IMR-90 (cell line): ENCODE data around the gene LIMS2. TPM values are rescaled to one million over a fixed set of nuclear protein-coding genes. Genes with fewer than 3 reads are reported as not detected.

Source experiments
- ATAC-seq: fragments of 200-7000 bp; cut with Tn5 transposase; 2 replicates; pipeline ENCODE4 v1.9.1; 2020; ENCODE audit warnings: low read depth, mild to moderate bottlenecking, moderate library complexity
- BruUV-seq: library from RNA; stranded (reverse); fragments of 400-500 nt; replicated peaks from 2 replicates; lab custom pipeline; 2021; lab: Mats Ljungman, UMichigan
- CTCF ChIA-PET: fragments of 300-600 bp; formaldehyde crosslinking; extraction: SDS; loops from one replicate; lab custom pipeline; 2021; ENCODE audit warnings: antibody characterized with exemption; lab: Yijun Ruan, JAX
- POLR2A ChIA-PET: fragments of 300-600 bp; sonication (Branson Sonifier 250); formaldehyde crosslinking; loops from one replicate; lab custom pipeline; 2022; ENCODE audit warnings: antibody characterized with exemption; ENCODE audit not compliant: unreplicated experiment; lab: Charles Lee
- DNase-seq: peaks from one replicate; pipeline ENCODE4 v3.0.0; 2013
- H2AFZ ChIP-seq: replicated peaks from 2 replicates; pipeline ENCODE3; 2013; ENCODE audit warnings: low read length, mild to moderate bottlenecking; ENCODE audit not compliant: poor library complexity
- H2AK5ac ChIP-seq: 2 replicates; pipeline ENCODE4 v1.6.1; 2013; ENCODE audit warnings: low read depth, low read length, inconsistent platforms
- H2AK9ac ChIP-seq: replicated peaks from 2 replicates; pipeline ENCODE3; 2013; ENCODE audit warnings: mild to moderate bottlenecking, low read depth, low read length, moderate library complexity; ENCODE audit not compliant: poor library complexity
- H2BK120ac ChIP-seq: 2 replicates; pipeline ENCODE4 v1.6.1; 2013; ENCODE audit warnings: low read depth, low read length, inconsistent platforms
- H2BK15ac ChIP-seq: 3 replicates; pipeline ENCODE4 v1.6.1; 2013; ENCODE audit warnings: low read depth, low read length, inconsistent platforms
- H2BK20ac ChIP-seq: 2 replicates; pipeline ENCODE4 v1.6.1; 2013; ENCODE audit warnings: low read depth, mild to moderate bottlenecking, inconsistent platforms, low read length, moderate library complexity
- H2BK5ac ChIP-seq: 2 replicates; pipeline ENCODE4 v1.6.1; 2013; ENCODE audit warnings: mild to moderate bottlenecking, low read depth, low read length, inconsistent platforms; ENCODE audit not compliant: poor library complexity, severe bottlenecking
- H3K14ac ChIP-seq: replicated peaks from 2 replicates; pipeline ENCODE4 v1.6.1; 2013; ENCODE audit warnings: low read depth, low read length, inconsistent platforms
- H3K18ac ChIP-seq: 2 replicates; pipeline ENCODE4 v1.6.1; 2013; ENCODE audit warnings: low read depth, low read length, control low read depth
- H3K23ac ChIP-seq: 2 replicates; pipeline ENCODE4 v1.6.1; 2013; ENCODE audit warnings: low read depth, low read length, inconsistent platforms
- H3K27ac ChIP-seq: 2 replicates; pipeline ENCODE4 v1.5.1; 2013; ENCODE audit warnings: mild to moderate bottlenecking, control low read depth, low read length; ENCODE audit not compliant: insufficient read depth
- H3K27me3 ChIP-seq: 2 replicates; pipeline ENCODE4 v1.6.1; 2013; ENCODE audit warnings: low read length; ENCODE audit not compliant: control insufficient read depth, insufficient read depth
- H3K36me3 ChIP-seq: 2 replicates; pipeline ENCODE4 v1.6.1; 2013; ENCODE audit warnings: low read length, mixed read lengths; ENCODE audit not compliant: control insufficient read depth, insufficient read depth
- H3K4ac ChIP-seq: 2 replicates; pipeline ENCODE4 v1.6.1; 2013; ENCODE audit warnings: low read depth, low read length, inconsistent platforms
- H3K4me1 ChIP-seq: 2 replicates; pipeline ENCODE4 v1.6.1; 2013; ENCODE audit warnings: low read length, mixed read lengths; ENCODE audit not compliant: control insufficient read depth, insufficient read depth
- H3K4me2 ChIP-seq: 2 replicates; pipeline ENCODE4 v1.6.1; 2013; ENCODE audit warnings: low read depth, mild to moderate bottlenecking, control low read depth, low read length, moderate library complexity
- H3K4me3 ChIP-seq: 2 replicates; pipeline ENCODE4 v1.5.1; 2013; ENCODE audit warnings: low read depth, mild to moderate bottlenecking, control low read depth, low read length, moderate library complexity; ENCODE audit not compliant: insufficient read depth
- H3K56ac ChIP-seq: 2 replicates; pipeline ENCODE4 v1.6.1; 2013; ENCODE audit warnings: low read length, inconsistent platforms; ENCODE audit not compliant: insufficient read depth; ENCODE audit errors: extremely low read depth
- H3K79me1 ChIP-seq, 2 experiments: 2 replicates each; pipeline ENCODE4 v1.6.1; 2013; ENCODE audit warnings: low read length in 2 of 2, inconsistent platforms in 1 of 2, low read depth in 1 of 2
- H3K9ac ChIP-seq: 2 replicates; pipeline ENCODE4 v1.6.1; 2013; ENCODE audit warnings: low read depth, low read length, control low read depth
- H3K9me1 ChIP-seq: 2 replicates; pipeline ENCODE4 v1.6.1; 2013; ENCODE audit warnings: low read length, inconsistent platforms; ENCODE audit not compliant: insufficient read depth
- H3K9me3 ChIP-seq: 2 replicates; pipeline ENCODE4 v1.6.1; 2013; ENCODE audit warnings: low read length; ENCODE audit not compliant: control insufficient read depth, insufficient read depth
- H4K20me1 ChIP-seq: 2 replicates; pipeline ENCODE4 v1.6.1; 2013; ENCODE audit warnings: low read length, inconsistent platforms; ENCODE audit not compliant: insufficient read depth
- H4K5ac ChIP-seq: 2 replicates; pipeline ENCODE4 v1.6.1; 2013; ENCODE audit warnings: mild to moderate bottlenecking, low read depth, low read length, control low read depth
- H4K8ac ChIP-seq, 2 experiments: 2 replicates each; pipeline ENCODE4 v1.6.1; 2013; ENCODE audit warnings: low read depth in 2 of 2, low read length in 2 of 2, control low read depth in 1 of 2, inconsistent platforms in 1 of 2
- H4K91ac ChIP-seq: 2 replicates; pipeline ENCODE4 v1.6.1; 2013; ENCODE audit warnings: low read depth, low read length, inconsistent platforms; ENCODE audit not compliant: insufficient read depth
- BHLHE40 ChIP-seq: fragments of 150-350 bp; IDR thresholded peaks from 2 replicates; pipeline ENCODE4 v1.6.1; 2016; ENCODE audit warnings: mild to moderate bottlenecking, low read depth, low read length
- CEBPB ChIP-seq: IDR thresholded peaks from 2 replicates; pipeline ENCODE4 v1.6.1; 2012; ENCODE audit warnings: low read depth, low read length, improper control_type of control experiment
- CHD1 ChIP-seq: IDR thresholded peaks from 2 replicates; pipeline ENCODE4 v1.6.1; 2012; ENCODE audit warnings: low read depth, low read length, improper control_type of control experiment
- FOS ChIP-seq: fragments of 150-350 bp; IDR thresholded peaks from 2 replicates; pipeline ENCODE4 v1.6.1; 2016; ENCODE audit warnings: low read depth, low read length
- MAZ ChIP-seq: IDR thresholded peaks from 2 replicates; pipeline ENCODE4 v1.6.1; 2012; ENCODE audit warnings: low read depth, mild to moderate bottlenecking, low read length, improper control_type of control experiment, moderate library complexity, borderline replicate concordance
- RAD21 ChIP-seq: IDR thresholded peaks from 2 replicates; pipeline ENCODE4 v1.6.1; 2012; ENCODE audit warnings: low read length, improper control_type of control experiment
- RFX5 ChIP-seq: IDR thresholded peaks from 2 replicates; pipeline ENCODE4 v1.8.0; 2012; ENCODE audit warnings: low read depth, mild to moderate bottlenecking, low read length, moderate library complexity
- WGBS, 2 experiments: methylation state at CpG; one replicate each; pipeline versions ENCODE4 v1.1.5 to v1.1.7; 2013; ENCODE audit warnings: missing lambda C conversion rate in 2 of 2; ENCODE audit not compliant: insufficient read length in 1 of 2; ENCODE audit errors: extremely low coverage in 2 of 2; 5-methylcytosine and 5-hydroxymethylcytosine counted together
- dilution Hi-C: fragments of 300-500 bp; cut with HindIII; formaldehyde crosslinking; loops from one replicate; pipeline ENCODE4 v1.14.3; 2018; ENCODE audit warnings: low sequenced_read_pairs; ENCODE audit not compliant: unreplicated experiment
- in situ Hi-C: fragments of 300-500 bp; cut with MboI; formaldehyde crosslinking; loops from 3 replicates; pipeline ENCODE4 v1.14.3; 2019; ENCODE audit warnings: low sequenced_read_pairs, inconsistent platforms, mixed read lengths
- intact Hi-C: fragments of 100-400 bp; cut with micrococcal nuclease; formaldehyde crosslinking; loops from 2 replicates; pipeline ENCODE4 v1.10.0; 2022
- polyA plus RNA-seq, 3 experiments: library from polyadenylated mRNA; depleted of rRNA; stranded (reverse); fragments of >200 nt; gene quantifications; 2 replicates each; pipeline ENCODE4 v1.2.3, GENCODE V29; 2012; ENCODE audit warnings: low replicate concordance in 1 of 3
- total RNA-seq: library from RNA; depleted of rRNA; stranded (reverse); fragments of >200 nt; gene quantifications from 2 replicates; pipeline ENCODE4 v1.2.3, GENCODE V29; 2012
- TF ChIP-seq, protein P1 (sequence below): fragments of 150-350 bp; IDR thresholded peaks from 2 replicates; pipeline ENCODE4 v1.6.1; 2017; ENCODE audit warnings: mild to moderate bottlenecking, antibody characterized with exemption, low read length, low read depth
- TF ChIP-seq, protein P2 (sequence below): conservative IDR thresholded peaks from 2 replicates; pipeline ENCODE4 v1.5.1; 2012; ENCODE audit warnings: mild to moderate bottlenecking, low read depth, low read length, improper control_type of control experiment

The LIMS2 gene
- total and polyA plus RNA-seq, 2 of the 4 experiments (the other 2 are of a cell fraction) = 1.3 to 18.8 TPM

- TF ChIP-seq, protein P1, sequence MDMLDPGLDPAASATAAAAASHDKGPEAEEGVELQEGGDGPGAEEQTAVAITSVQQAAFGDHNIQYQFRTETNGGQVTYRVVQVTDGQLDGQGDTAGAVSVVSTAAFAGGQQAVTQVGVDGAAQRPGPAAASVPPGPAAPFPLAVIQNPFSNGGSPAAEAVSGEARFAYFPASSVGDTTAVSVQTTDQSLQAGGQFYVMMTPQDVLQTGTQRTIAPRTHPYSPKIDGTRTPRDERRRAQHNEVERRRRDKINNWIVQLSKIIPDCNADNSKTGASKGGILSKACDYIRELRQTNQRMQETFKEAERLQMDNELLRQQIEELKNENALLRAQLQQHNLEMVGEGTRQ = no peak
Observed at GRCh38 chr2:127644066-127645025, 31.0 kb downstream of the LIMS2 start (continued).

DNA sequence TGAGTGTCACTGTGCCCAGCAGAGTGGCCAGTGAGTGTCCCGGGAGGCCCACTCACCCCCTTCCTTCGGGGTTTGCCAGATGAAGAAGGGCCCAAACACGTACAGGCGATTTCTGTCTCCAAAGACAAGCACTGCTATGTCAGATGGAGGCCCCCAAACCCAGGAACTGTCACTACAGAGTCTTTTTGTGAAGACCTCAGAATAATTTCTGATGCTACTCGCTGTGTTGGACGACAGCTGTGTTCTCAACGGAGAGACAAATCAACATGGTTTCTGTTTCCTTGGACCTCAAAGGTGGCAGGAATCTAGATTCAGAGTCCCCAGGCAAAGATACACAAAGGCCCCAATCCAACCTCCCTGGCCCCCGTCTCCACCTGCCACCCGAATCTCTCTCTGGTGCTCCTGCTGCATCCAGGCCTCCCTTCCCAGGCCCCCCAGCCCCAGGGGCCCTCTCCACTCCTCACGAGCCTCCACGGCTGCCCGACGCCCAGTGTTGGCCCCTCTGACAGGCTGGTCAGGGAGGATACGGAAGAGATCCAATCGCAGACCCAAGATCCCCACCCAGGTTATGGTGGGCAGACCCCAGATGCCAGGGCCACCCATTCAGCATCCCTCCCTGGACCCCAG, 31.8 kb downstream of the LIMS2 start:
- ATAC-seq (no peak), DNase-seq (no peak)
- Histone ChIP-seq H4K91ac (no peak overlapping the region), H2AK9ac (no peak overlapping the region), H3K14ac (no peak overlapping the region), H2BK120ac (no peak overlapping the region), H4K8ac (no peak overlapping the region), H3K9me3 (no peaks in the 10 kb centered on the region), H3K27me3 (no peaks in the 10 kb centered on the region), H3K9ac (no peak overlapping the region), H3K18ac (no peak overlapping the region), H2AK5ac (no peak overlapping the region), H2BK15ac (no peak overlapping the region), H2BK20ac (no peak overlapping the region), H3K36me3 (peaks cover 1% of the 10 kb centered on the region; the same call in 1 of the 2 replicates), H3K4ac (no peak overlapping the region), H3K56ac (no peak overlapping the region), H3K4me3 (no peak overlapping the region), H3K4me1 (peaks cover 5% of the 10 kb centered on the region; the same call in 1 of the 2 replicates), H3K23ac (no peak overlapping the region), H3K9me1 (peaks cover 16% of the 10 kb centered on the region), H2BK5ac (no peak overlapping the region), H4K20me1 (no peaks in the 10 kb centered on the region; the same call in none of the 2 replicates), H3K79me1 (peaks cover 0 to 9% of the 10 kb centered on the region in 2 experiments; a peak in 2 of 4 replicates), H2AFZ (no peak overlapping the region), H4K5ac (no peak overlapping the region), H3K27ac (no peak overlapping the region), H3K4me2 (no peak overlapping the region)
- dilution Hi-C loops (no loop called here), in situ Hi-C loops (no loop called here), intact Hi-C loops (no loop called here)
- CTCF ChIA-PET = no interaction called here
- TF ChIP-seq MAZ (no peak), RAD21 (no peak), CHD1 (no peak), RFX5 (no peak), FOS (no peak), BHLHE40 (no peak), CEBPB (no peak)
- TF ChIP-seq, protein P2, sequence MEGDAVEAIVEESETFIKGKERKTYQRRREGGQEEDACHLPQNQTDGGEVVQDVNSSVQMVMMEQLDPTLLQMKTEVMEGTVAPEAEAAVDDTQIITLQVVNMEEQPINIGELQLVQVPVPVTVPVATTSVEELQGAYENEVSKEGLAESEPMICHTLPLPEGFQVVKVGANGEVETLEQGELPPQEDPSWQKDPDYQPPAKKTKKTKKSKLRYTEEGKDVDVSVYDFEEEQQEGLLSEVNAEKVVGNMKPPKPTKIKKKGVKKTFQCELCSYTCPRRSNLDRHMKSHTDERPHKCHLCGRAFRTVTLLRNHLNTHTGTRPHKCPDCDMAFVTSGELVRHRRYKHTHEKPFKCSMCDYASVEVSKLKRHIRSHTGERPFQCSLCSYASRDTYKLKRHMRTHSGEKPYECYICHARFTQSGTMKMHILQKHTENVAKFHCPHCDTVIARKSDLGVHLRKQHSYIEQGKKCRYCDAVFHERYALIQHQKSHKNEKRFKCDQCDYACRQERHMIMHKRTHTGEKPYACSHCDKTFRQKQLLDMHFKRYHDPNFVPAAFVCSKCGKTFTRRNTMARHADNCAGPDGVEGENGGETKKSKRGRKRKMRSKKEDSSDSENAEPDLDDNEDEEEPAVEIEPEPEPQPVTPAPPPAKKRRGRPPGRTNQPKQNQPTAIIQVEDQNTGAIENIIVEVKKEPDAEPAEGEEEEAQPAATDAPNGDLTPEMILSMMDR = no peak
- WGBS, 2 experiments = 94% methylated on average over 6 of the region's 15 CpGs; no CpG with 5 or more reads in 1 of the 2 experiments
- no TSS peak for BruUV-seq
- POLR2A ChIA-PET = no interaction called here
